Measurements from ENCODE around the gene FAM72D.
"Not testable (repeated sequence)": the region's sequence is repeated elsewhere in the genome, so short reads cannot be mapped to it uniquely, and the experiment has no call there.

Gene FAM72D

DNA sequence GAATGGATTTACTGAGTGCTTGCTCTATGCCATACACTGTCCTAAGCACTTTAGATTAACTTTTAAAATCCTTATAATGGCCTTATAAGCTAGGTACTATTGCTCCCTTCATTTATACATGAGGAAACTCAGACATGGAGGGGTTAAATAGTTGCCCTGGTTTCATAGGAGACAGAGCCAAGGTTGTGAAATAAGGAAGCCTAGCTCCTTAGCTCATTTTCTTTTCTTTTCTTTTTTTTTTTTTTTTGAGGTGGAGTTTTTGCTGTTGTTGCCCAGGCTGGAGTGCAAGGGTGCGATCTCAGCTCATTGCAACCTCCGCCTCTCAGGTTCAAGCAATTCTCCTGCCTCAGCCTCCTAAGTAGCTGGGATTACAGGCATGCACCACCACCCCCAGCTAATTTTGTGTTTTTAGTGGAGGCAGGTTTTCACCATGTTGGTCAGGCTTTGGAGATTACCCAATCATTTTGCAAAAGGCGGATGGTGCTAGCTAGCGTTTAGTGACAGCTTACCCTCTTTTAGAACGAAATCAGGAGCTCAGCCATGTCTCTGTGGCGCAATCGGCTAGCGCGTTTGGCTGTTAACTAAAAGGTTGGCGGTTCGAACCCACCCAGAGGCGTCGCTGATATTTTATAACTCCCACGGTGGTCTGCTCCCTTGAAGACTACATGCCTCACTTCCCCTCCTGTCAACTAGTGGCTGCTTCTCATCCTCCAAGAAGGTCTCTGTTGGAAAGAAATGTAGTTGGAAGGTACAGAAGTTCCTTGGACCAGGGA lies 33.1 kb downstream of the FAM72D start:
- DNase-seq (ENCODE audit: extremely low read depth, low read depth) = not testable (repeated sequence)

DNA sequence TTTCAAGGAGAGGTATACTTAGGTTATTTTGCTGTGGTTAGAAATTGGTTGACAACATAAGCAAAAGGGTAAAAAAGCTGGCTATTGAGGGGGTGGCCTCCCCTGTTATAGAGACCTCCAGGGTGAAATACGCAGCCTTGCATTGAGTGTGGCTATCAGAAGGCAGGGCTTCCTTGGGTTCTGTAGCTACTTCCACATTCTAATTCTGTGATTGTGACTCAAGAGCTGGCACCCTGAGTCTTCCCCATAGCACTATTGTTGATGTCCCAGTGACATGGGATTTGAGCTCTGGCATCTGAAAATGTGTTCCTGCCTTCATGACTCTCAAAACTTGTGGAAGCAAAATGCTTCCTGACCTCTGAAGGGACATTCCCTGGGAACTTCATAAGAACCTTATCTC lies 38.7 kb downstream of the FAM72D start:
- not testable (repeated sequence) for DNase-seq (ENCODE audit: extremely low read depth, low read depth); H3K4me3 ChIP-seq (replicated peaks; ENCODE audit: low read depth, low read length)

More for the DNA sequence above, 33.1 kb downstream of the FAM72D start:
- H3K4me3 ChIP-seq (replicated peaks; ENCODE audit: low read depth, low read length) = not testable (repeated sequence)

DNA sequence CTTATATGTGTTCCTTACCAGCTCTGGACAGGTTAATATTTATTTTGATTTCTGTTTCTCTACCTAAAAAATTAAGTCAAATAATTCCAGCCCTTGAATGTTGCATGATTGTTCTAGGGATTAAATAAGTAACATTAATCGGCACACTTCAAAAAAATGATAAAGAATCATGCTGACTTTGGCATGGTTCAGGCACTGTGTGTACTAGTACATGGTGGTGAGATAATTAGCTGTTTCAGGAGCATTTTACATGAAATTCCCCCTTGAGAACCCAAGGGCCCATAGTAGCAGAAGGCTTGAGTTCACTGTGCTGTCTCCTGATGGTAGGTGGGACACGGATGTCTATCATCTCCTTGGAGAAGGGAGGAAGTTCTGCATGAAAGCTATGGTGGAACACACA lies 44.8 kb downstream of the FAM72D start:
- H3K4me3 ChIP-seq (replicated peaks; ENCODE audit: low read depth, low read length); DNase-seq (ENCODE audit: extremely low read depth, low read depth): not testable (repeated sequence)

GRCh38 chr1:145144264-145144913 lies 48.6 kb downstream of the FAM72D start:
- H3K4me3 ChIP-seq (replicated peaks; ENCODE audit: low read depth, low read length); DNase-seq (ENCODE audit: extremely low read depth, low read depth): not testable (repeated sequence)

DNA sequence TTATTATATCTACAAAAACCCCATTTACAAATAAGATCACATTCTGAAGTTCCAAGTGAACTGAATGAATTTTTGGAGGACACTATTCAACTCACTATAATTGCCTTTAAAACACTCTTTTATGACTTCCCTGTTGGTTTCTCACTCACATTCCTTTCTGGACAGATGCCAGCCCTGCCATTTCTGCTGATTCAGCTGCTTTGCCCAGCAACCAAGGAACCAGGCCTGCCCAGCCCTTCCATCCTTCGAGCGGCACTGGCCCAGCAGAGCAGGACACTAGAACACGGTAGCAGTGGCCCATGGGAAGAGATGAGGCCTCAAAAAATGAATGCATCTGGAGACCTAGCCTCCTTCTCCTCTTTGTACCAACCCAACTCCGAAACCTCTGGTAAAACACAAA lies 50.5 kb downstream of the FAM72D start:
- DNase-seq (ENCODE audit: extremely low read depth, low read depth); H3K4me3 ChIP-seq (replicated peaks; ENCODE audit: low read depth, low read length): not testable (repeated sequence)

DNA sequence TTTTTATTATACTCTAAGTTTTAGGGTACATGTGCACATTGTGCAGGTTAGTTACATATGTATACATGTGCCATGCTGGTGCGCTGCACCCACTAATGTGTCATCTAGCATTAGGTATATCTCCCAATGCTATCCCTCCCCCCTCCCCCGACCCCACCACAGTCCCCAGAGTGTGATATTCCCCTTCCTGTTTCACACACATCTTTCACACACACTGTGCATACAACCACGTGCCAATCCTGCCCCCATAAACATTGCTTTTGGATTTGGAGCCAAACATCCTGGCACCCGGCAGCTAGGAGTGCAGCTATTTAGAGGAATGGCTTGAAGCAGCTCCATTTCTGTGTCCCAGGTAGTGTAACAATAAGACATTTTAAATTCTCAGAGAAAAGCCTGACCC lies 51.4 kb downstream of the FAM72D start:
- H3K4me3 ChIP-seq (replicated peaks; ENCODE audit: low read depth, low read length); DNase-seq (ENCODE audit: extremely low read depth, low read depth): not testable (repeated sequence)

DNA sequence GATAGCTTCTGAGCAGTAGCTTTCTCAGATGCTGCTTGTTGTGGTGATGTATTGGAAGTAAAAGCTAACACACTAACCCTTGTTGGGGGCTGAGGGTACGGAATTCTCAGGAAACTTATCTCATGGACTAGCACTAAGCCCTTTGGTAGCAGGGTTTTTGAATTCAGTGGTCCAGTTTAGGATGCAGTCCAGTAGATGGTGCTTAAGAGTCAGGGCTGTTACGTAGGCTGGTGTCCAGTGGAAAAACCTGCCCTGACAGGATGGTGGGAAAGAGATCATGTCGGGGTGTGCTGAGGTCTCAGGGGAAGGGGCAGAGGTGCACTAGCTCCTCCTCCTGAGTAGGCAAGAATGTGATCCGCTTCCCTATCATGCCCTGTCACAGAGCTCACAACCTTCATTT lies 59.6 kb downstream of the FAM72D start:
- not testable (repeated sequence) for H3K4me3 ChIP-seq (replicated peaks; ENCODE audit: low read depth, low read length); DNase-seq (ENCODE audit: extremely low read depth, low read depth)

DNA sequence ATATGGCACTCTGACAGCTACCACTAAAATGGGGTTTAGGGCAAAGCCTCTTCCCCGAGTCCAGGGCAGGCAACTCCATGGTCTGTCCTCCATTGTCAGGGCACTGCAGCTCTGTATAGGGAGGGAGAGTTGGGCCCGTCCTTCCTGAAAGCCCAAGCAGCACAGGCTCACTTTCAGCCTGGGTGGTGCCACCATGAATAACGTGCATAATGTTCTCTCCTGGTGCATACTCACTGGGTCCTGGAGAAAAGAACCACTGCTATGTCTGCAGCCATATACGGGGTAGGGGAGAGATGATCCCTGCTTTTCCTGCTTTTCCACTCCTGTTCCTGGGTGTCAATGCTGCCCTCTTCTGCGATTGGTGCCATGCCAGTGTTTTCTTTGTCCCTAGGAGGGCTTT lies 60.1 kb downstream of the FAM72D start:
- H3K4me3 ChIP-seq (replicated peaks; ENCODE audit: low read depth, low read length); DNase-seq (ENCODE audit: extremely low read depth, low read depth): not testable (repeated sequence)

- peak overlapping the region; percentile 31 for H3K4me3 ChIP-seq (replicated peaks; ENCODE audit: low read depth, low read length)
- not testable (repeated sequence) for DNase-seq (ENCODE audit: extremely low read depth, low read depth)
Measured at GRCh38 chr1:145156891-145157610, 61.3 kb downstream of the FAM72D start.

DNA sequence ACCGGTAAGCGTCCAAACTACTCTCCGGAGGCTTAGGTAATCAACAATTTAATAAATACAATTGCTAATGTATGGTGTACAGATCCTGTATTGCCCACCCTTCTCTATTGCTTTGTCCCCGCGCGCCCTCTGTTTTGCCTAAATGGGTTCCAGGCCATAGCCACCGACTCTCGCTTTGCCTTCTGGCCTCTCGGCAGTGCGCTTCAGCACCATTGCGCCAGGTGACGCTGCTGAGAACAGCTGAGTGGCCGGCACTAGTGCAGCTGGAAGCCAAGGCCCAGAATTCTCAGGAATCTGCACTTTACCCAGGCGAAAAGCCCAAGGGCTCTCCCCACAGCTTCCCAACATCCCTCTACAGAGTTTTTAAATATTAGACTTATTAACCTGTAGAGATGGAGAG lies 61.9 kb downstream of the FAM72D start:
- DNase-seq (ENCODE audit: extremely low read depth, low read depth); H3K4me3 ChIP-seq (replicated peaks; ENCODE audit: low read depth, low read length): not testable (repeated sequence)

DNA sequence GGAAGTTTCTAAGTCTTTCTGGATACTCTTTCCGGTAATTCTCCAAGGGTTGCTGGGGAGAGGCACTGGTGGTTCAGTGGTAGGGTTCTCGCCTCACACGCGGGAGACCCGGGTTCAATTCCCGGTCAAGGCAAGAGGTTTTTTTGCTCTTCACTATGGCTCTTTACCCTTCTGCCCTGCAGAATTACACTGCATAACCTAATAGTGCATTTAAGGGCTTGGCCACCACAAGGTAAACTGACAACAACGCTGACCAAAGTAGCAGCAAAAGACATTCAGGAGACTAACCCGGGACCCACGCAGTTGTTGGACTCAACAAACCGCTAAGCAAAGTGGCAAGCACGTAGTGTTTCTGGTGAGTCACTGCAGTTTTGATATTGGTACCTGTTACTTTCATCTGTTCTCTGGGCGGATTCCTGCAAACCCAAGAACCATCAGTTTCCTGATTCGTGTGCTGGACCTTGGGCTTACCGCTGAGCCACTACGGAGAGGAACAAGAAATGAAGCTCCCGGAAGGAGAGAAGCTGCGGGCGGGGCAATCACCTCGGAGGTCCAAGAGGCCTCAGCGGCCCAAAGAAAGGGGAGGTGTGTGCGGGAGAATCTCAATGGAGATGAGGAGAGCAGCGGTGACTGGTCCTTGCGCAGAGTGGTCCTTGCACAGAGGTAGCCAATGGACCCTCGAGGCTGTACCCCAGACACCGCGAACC lies 65.4 kb downstream of the FAM72D start:
- not testable (repeated sequence) for DNase-seq (ENCODE audit: extremely low read depth, low read depth); H3K4me3 ChIP-seq (replicated peaks; ENCODE audit: low read depth, low read length)
